ENCODE data around the gene ZNRF3.

The ZNRF3 gene

GRCh38 chr22:29092243-29092642 is 208.9 kb downstream of the ZNRF3 start:
- DNase-seq (ENCODE audit: low read depth), result no peak

GRCh38 chr22:29093030-29093429 is 209.7 kb downstream of the ZNRF3 start:
- DNase-seq (ENCODE audit: low read depth), result no peak

- no peak for DNase-seq (ENCODE audit: low read depth)
These were observed 210.3 kb downstream of the ZNRF3 start for GRCh38 chr22:29093501-29094300.

- DNase-seq (ENCODE audit: low read depth), result no peak
These were observed 212.1 kb downstream of the ZNRF3 start for GRCh38 chr22:29095459-29095858.

- no peak for DNase-seq (ENCODE audit: low read depth)
These were observed 213.6 kb downstream of the ZNRF3 start for GRCh38 chr22:29096736-29097669.

GRCh38 chr22:29098296-29098695 is 214.9 kb downstream of the ZNRF3 start:
- DNase-seq (ENCODE audit: low read depth), result no peak

- DNase-seq (ENCODE audit: low read depth), result no peak
These were observed 218.9 kb downstream of the ZNRF3 start for GRCh38 chr22:29102300-29102699.

- no peak for DNase-seq (ENCODE audit: low read depth)
These were observed 219.7 kb downstream of the ZNRF3 start for GRCh38 chr22:29103121-29103520.

- no peak for DNase-seq (ENCODE audit: low read depth)
These were observed 222.1 kb downstream of the ZNRF3 start for GRCh38 chr22:29105468-29105867.

- no peak for DNase-seq (ENCODE audit: low read depth)
These were observed 223.5 kb downstream of the ZNRF3 start for GRCh38 chr22:29106839-29107238.

All from stimulated activated CD8-positive, alpha-beta memory T cell treated with anti-CD3 and anti-CD28 coated beads, Interleukin-12 subunit alpha, Interleukin-12 subunit beta, amount 100 ng/mL, for 4 hours (primary cell).